SK-N-SH treated with all-trans-retinoic acid at 6 μM for 48 hours (cell line): ENCODE measurements around the gene HSPG2.

Experiments used
- CSDC2 ChIP-seq: fragments of 250-450 bp; sonication (Bioruptor Pico); IDR thresholded peaks from 2 replicates; pipeline ENCODE4 v1.5.0; 2020; ENCODE audit warnings: mild to moderate bottlenecking, moderate library complexity
- GLIS3 ChIP-seq: fragments of 250-450 bp; sonication (Bioruptor Pico); IDR thresholded peaks from 2 replicates; pipeline ENCODE4 v1.5.0; 2020; ENCODE audit warnings: mild to moderate bottlenecking, moderate library complexity
- ZFP3 ChIP-seq: fragments of 250-450 bp; sonication (Bioruptor Pico); IDR thresholded peaks from 2 replicates; pipeline ENCODE4 v1.5.0; 2020; ENCODE audit warnings: mild to moderate bottlenecking, moderate library complexity
- ZFP30 ChIP-seq: fragments of 450-650 bp; formaldehyde crosslinking; IDR thresholded peaks from 2 replicates; pipeline ENCODE4 v1.5.0; 2022; ENCODE audit warnings: mild to moderate bottlenecking, moderate library complexity
- ZNF70 ChIP-seq: fragments of 450-650 bp; formaldehyde crosslinking; IDR thresholded peaks from 2 replicates; pipeline ENCODE4 v1.5.0; 2020; ENCODE audit warnings: mild to moderate bottlenecking, moderate library complexity
- ZNF8 ChIP-seq: fragments of 450-650 bp; formaldehyde crosslinking; IDR thresholded peaks from 2 replicates; pipeline ENCODE4 v1.5.0; 2020; ENCODE audit warnings: mild to moderate bottlenecking, moderate library complexity
- TF ChIP-seq, protein P1 (sequence below): fragments of 250-450 bp; sonication (Bioruptor Pico); IDR thresholded peaks from 2 replicates; pipeline ENCODE4 v1.8.0; 2021; ENCODE audit warnings: low read depth, mild to moderate bottlenecking, moderate library complexity, borderline replicate concordance
- TF ChIP-seq, protein P2 (sequence below): fragments of 250-450 bp; sonication (Bioruptor Pico); IDR thresholded peaks from 2 replicates; pipeline ENCODE4 v1.5.1; 2021; ENCODE audit warnings: mild to moderate bottlenecking, moderate library complexity
- TF ChIP-seq, protein P3 (sequence below): fragments of 250-450 bp; sonication (Bioruptor Pico); IDR thresholded peaks from 2 replicates; pipeline ENCODE4 v1.8.0; 2020; ENCODE audit warnings: mild to moderate bottlenecking, moderate library complexity, borderline replicate concordance

DNA sequence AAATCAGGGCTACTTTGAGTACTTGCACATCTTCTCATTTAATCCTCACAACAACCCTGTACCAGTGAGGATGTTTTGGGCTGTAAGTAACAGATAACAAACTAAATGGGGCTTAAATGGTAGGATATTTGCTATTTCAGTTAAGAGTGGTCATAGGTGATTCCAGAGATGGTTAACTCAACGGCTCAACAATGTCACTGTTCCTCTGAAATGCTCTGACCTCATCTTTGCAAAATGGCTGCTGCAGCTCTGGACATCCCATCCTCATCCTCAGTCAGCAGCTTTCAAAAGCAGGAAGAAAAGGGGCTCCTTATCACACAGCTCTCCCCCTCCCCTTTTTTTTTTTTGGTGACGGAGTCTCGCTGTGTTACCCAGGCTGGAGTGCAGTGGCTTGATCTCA is 123.6 kb downstream of the HSPG2 start:
- TF ChIP-seq GLIS3 (CRISPR knock-in tag), result no peak
- TF ChIP-seq, protein P1, sequence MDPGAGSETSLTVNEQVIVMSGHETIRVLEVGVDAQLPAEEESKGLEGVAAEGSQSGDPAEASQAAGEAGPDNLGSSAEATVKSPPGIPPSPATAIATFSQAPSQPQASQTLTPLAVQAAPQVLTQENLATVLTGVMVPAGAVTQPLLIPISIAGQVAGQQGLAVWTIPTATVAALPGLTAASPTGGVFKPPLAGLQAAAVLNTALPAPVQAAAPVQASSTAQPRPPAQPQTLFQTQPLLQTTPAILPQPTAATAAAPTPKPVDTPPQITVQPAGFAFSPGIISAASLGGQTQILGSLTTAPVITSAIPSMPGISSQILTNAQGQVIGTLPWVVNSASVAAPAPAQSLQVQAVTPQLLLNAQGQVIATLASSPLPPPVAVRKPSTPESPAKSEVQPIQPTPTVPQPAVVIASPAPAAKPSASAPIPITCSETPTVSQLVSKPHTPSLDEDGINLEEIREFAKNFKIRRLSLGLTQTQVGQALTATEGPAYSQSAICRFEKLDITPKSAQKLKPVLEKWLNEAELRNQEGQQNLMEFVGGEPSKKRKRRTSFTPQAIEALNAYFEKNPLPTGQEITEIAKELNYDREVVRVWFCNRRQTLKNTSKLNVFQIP (CRISPR knock-in tag), result no peak
- TF ChIP-seq ZFP30 (CRISPR knock-in tag), result no peak
- TF ChIP-seq, protein P2, sequence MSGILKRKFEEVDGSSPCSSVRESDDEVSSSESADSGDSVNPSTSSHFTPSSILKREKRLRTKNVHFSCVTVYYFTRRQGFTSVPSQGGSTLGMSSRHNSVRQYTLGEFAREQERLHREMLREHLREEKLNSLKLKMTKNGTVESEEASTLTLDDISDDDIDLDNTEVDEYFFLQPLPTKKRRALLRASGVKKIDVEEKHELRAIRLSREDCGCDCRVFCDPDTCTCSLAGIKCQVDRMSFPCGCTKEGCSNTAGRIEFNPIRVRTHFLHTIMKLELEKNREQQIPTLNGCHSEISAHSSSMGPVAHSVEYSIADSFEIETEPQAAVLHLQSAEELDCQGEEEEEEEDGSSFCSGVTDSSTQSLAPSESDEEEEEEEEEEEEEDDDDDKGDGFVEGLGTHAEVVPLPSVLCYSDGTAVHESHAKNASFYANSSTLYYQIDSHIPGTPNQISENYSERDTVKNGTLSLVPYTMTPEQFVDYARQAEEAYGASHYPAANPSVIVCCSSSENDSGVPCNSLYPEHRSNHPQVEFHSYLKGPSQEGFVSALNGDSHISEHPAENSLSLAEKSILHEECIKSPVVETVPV, result no peak
- no peak for TF ChIP-seq ZNF70
- no peak for TF ChIP-seq ZNF8 (CRISPR knock-in tag)
- TF ChIP-seq, protein P3, sequence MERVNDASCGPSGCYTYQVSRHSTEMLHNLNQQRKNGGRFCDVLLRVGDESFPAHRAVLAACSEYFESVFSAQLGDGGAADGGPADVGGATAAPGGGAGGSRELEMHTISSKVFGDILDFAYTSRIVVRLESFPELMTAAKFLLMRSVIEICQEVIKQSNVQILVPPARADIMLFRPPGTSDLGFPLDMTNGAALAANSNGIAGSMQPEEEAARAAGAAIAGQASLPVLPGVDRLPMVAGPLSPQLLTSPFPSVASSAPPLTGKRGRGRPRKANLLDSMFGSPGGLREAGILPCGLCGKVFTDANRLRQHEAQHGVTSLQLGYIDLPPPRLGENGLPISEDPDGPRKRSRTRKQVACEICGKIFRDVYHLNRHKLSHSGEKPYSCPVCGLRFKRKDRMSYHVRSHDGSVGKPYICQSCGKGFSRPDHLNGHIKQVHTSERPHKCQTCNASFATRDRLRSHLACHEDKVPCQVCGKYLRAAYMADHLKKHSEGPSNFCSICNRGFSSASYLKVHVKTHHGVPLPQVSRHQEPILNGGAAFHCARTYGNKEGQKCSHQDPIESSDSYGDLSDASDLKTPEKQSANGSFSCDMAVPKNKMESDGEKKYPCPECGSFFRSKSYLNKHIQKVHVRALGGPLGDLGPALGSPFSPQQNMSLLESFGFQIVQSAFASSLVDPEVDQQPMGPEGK (CRISPR knock-in tag), result no peak
- TF ChIP-seq CSDC2, result no peak
- TF ChIP-seq ZFP3 (CRISPR knock-in tag), result no peak
